A549 (cell line): ENCODE data around the gene KMT2C.

Experiments used
- CEBPB ChIP-seq, 2 experiments: fragments of >200 bp in 1 of 2; sonication (Bioruptor Twin) in 1 of 2; formaldehyde crosslinking in 1 of 2; IDR thresholded peaks; 2 replicates each; pipeline ENCODE4 v1.6.1; 2012 to 2016
- EP300 ChIP-seq, 2 experiments: fragments of >200 bp; sonication (Bioruptor Twin); formaldehyde crosslinking; IDR thresholded peaks; 2 replicates in 1 of 2; 3 replicates in 1 of 2; pipeline ENCODE4 v1.6.1; 2016 to 2017
- RAD21 ChIP-seq, 2 experiments: fragments of >200 bp in 1 of 2; sonication (Bioruptor Twin) in 1 of 2; formaldehyde crosslinking in 1 of 2; IDR thresholded peaks in 1 of 2; conservative IDR thresholded peaks in 1 of 2; 2 replicates in 1 of 2; 3 replicates in 1 of 2; pipeline ENCODE4 v1.6.1; 2012 to 2018; ENCODE audit warnings: inconsistent platforms in 1 of 2
- TF ChIP-seq, protein P1 (sequence below): fragments of 200-600 bp; sonication (generic); IDR thresholded peaks from 2 replicates; pipeline ENCODE4 v1.6.1; 2016; ENCODE audit warnings: antibody characterized with exemption, mild to moderate bottlenecking, moderate library complexity
- TF ChIP-seq, protein P2 (sequence below): fragments of >200 bp; sonication (Bioruptor Twin); formaldehyde crosslinking; IDR thresholded peaks from 3 replicates; pipeline ENCODE4 v1.5.1; 2016

DNA sequence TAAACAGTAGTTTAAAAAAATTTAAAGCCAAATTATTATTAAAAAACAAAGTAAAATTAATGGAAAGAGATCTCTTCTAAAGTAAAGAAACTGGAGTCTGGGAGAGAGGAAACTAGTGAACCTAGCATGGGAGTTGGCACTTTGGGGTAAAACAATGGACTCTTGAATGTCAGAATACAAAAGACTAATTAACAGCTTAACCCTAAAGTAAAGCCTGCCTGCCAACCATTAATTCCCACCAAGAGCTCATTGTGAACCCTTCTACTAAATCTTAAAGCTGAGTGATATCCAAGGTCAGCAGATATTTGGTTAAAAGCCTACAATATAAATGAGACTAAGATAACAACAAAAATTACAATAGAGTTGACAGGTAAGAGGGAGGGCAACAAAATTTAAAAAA is 36.5 kb downstream of the KMT2C start:
- TF ChIP-seq, protein P1, sequence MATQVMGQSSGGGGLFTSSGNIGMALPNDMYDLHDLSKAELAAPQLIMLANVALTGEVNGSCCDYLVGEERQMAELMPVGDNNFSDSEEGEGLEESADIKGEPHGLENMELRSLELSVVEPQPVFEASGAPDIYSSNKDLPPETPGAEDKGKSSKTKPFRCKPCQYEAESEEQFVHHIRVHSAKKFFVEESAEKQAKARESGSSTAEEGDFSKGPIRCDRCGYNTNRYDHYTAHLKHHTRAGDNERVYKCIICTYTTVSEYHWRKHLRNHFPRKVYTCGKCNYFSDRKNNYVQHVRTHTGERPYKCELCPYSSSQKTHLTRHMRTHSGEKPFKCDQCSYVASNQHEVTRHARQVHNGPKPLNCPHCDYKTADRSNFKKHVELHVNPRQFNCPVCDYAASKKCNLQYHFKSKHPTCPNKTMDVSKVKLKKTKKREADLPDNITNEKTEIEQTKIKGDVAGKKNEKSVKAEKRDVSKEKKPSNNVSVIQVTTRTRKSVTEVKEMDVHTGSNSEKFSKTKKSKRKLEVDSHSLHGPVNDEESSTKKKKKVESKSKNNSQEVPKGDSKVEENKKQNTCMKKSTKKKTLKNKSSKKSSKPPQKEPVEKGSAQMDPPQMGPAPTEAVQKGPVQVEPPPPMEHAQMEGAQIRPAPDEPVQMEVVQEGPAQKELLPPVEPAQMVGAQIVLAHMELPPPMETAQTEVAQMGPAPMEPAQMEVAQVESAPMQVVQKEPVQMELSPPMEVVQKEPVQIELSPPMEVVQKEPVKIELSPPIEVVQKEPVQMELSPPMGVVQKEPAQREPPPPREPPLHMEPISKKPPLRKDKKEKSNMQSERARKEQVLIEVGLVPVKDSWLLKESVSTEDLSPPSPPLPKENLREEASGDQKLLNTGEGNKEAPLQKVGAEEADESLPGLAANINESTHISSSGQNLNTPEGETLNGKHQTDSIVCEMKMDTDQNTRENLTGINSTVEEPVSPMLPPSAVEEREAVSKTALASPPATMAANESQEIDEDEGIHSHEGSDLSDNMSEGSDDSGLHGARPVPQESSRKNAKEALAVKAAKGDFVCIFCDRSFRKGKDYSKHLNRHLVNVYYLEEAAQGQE = no peak
- TF ChIP-seq, protein P2, sequence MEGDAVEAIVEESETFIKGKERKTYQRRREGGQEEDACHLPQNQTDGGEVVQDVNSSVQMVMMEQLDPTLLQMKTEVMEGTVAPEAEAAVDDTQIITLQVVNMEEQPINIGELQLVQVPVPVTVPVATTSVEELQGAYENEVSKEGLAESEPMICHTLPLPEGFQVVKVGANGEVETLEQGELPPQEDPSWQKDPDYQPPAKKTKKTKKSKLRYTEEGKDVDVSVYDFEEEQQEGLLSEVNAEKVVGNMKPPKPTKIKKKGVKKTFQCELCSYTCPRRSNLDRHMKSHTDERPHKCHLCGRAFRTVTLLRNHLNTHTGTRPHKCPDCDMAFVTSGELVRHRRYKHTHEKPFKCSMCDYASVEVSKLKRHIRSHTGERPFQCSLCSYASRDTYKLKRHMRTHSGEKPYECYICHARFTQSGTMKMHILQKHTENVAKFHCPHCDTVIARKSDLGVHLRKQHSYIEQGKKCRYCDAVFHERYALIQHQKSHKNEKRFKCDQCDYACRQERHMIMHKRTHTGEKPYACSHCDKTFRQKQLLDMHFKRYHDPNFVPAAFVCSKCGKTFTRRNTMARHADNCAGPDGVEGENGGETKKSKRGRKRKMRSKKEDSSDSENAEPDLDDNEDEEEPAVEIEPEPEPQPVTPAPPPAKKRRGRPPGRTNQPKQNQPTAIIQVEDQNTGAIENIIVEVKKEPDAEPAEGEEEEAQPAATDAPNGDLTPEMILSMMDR = no peak
- TF ChIP-seq EP300 (IDR thresholded peaks at IDR 0.05) (no peak), RAD21 (conservative IDR thresholded peaks at IDR 0.05 in 1 of 2, IDR thresholded peaks at IDR 0.05 in 1 of 2) (no peak), CEBPB (IDR thresholded peaks at IDR 0.05) (no peak)
